ENCODE measurements around the gene AFF2. TPM values are rescaled to one million over a fixed set of nuclear protein-coding genes. Genes with fewer than 3 reads are reported as not detected.

Gene AFF2
- total RNA-seq, 1 experiment from 2014 or later: 0.05 TPM

DNA sequence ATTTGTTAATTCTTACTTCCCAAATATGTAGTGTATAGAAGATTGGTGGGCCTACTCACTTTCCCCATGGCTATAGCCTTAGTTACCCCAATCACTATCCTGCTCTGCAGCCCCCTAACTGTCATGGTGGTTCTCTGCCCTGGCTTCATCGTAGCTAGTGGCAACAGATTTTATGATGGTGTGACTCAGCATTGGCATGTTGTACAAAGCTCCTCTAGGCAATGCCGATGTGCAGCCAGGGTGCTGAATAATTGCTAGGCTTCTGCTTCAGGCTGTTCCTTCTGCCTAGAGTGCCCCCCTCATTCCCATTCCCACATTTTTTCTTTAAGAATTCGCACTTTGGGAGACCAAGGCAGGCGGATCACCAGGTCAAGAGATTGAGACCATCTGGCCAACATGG, 35.2 kb downstream of the AFF2 start:
- Histone ChIP-seq H3K4me3 (replicated peaks in 1 of 2; ENCODE audit: low read depth in 1 of 2, low read length in 2 of 2) (no peak overlapping the region), H3K27me3 (ENCODE audit: insufficient read depth, low read length) (no peaks in the 10 kb centered on the region), H2AFZ (ENCODE audit: low read depth, low read length, poor library complexity, severe bottlenecking) (no peak overlapping the region), H3K36me3 (ENCODE audit: control insufficient read depth in 1 of 2, insufficient read depth in 2 of 2, low read length in 2 of 2) (no peaks in the 10 kb centered on the region), H3K4me2 (ENCODE audit: low read length) (no peak overlapping the region), H3K9ac (ENCODE audit: low read length) (no peak overlapping the region), H3K79me2 (ENCODE audit: insufficient read depth, low read length) (no peaks in the 10 kb centered on the region), H3K4me1 (ENCODE audit: control insufficient read depth in 1 of 2, insufficient read depth in 2 of 2, low read length in 2 of 2) (no peaks in the 10 kb centered on the region), H4K20me1 (ENCODE audit: insufficient read depth) (no peaks in the 10 kb centered on the region), H3K27ac (ENCODE audit: low read depth, low read length) (no peak overlapping the region), H3K9me2 (ENCODE audit: insufficient read depth) (no peaks in the 10 kb centered on the region), H3K9me3 (ENCODE audit: control insufficient read depth in 1 of 2, insufficient read depth in 1 of 2, low read depth in 1 of 2, low read length in 2 of 2) (no peaks in the 10 kb centered on the region)
- DNase-seq (ENCODE audit: low read depth, low spot score) (no peak), ATAC-seq (no peak)
- ChIA-PET POLR2A (no interaction called here), CTCF (no interaction called here), RAD21 (ENCODE audit: low non-redundant PET in 1 of 2, low total read pairs in 2 of 2, uncharacterized antibody in 2 of 2, unreplicated experiment in 2 of 2) (no interaction called here)
- TF ChIP-seq YY1 (IDR thresholded peaks at IDR 0.05; ENCODE audit: extremely low read depth, insufficient replicate concordance, low read depth, low read length) (no peak), SIN3A (IDR thresholded peaks at IDR 0.05; ENCODE audit: low read depth) (no peak), CEBPB (IDR thresholded peaks at IDR 0.05; ENCODE audit: low read depth) (no peak), ZNF274 (IDR thresholded peaks at IDR 0.05; ENCODE audit: low read depth, low read length) (no peak), POLR2AphosphoS5 (IDR thresholded peaks at IDR 0.05; ENCODE audit: low read depth, low read length) (no peak), JUND (IDR thresholded peaks at IDR 0.05) (no peak), FOSL1 (IDR thresholded peaks at IDR 0.05; ENCODE audit: low read depth) (no peak)
- TF ChIP-seq, protein P1, sequence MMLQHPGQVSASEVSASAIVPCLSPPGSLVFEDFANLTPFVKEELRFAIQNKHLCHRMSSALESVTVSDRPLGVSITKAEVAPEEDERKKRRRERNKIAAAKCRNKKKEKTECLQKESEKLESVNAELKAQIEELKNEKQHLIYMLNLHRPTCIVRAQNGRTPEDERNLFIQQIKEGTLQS (IDR thresholded peaks at IDR 0.05): no peak
- BruUV-seq (replicated peaks): no TSS peak
- intact Hi-C loops (cut with micrococcal nuclease): no loop called here

DNA sequence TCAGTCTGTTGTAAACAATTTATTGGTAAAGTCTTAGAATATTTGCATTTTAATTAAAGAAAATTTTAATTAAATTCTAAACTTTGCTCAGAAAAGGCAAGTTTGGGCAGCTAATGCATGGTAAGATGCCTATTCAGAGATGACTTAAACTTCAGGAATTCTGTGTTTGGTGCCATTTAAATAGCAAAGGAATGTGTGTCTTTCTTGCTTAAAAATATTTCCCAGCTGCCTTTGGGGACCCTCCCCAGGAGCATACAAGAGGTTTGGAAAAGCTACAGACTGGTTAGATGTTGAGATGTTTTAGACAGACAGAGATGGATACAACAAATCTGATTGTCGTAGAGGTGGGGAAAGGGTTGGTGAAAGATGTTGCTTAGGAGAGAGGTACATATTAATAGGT, 36.5 kb downstream of the AFF2 start:
- Histone ChIP-seq H3K9ac (ENCODE audit: low read length) (no peak overlapping the region), H3K4me2 (ENCODE audit: low read length) (no peak overlapping the region), H3K36me3 (ENCODE audit: control insufficient read depth in 1 of 2, insufficient read depth in 2 of 2, low read length in 2 of 2) (no peaks in the 10 kb centered on the region), H3K27me3 (ENCODE audit: insufficient read depth, low read length) (no peaks in the 10 kb centered on the region), H4K20me1 (ENCODE audit: insufficient read depth) (no peaks in the 10 kb centered on the region), H3K27ac (ENCODE audit: low read depth, low read length) (no peak overlapping the region), H3K4me3 (replicated peaks in 1 of 2; ENCODE audit: low read depth in 1 of 2, low read length in 2 of 2) (no peak overlapping the region), H3K4me1 (ENCODE audit: control insufficient read depth in 1 of 2, insufficient read depth in 2 of 2, low read length in 2 of 2) (no peaks in the 10 kb centered on the region), H3K9me3 (ENCODE audit: control insufficient read depth in 1 of 2, insufficient read depth in 1 of 2, low read depth in 1 of 2, low read length in 2 of 2) (no peaks in the 10 kb centered on the region), H3K79me2 (ENCODE audit: insufficient read depth, low read length) (no peaks in the 10 kb centered on the region), H2AFZ (ENCODE audit: low read depth, low read length, poor library complexity, severe bottlenecking) (no peak overlapping the region), H3K9me2 (ENCODE audit: insufficient read depth) (no peaks in the 10 kb centered on the region)
- ChIA-PET RAD21 (ENCODE audit: low non-redundant PET in 1 of 2, low total read pairs in 2 of 2, uncharacterized antibody in 2 of 2, unreplicated experiment in 2 of 2) (no interaction called here), POLR2A (no interaction called here), CTCF (no interaction called here)
- no peak for DNase-seq (ENCODE audit: low read depth, low spot score)
- intact Hi-C loops (cut with micrococcal nuclease): no loop called here
- ATAC-seq: no peak
- BruUV-seq (replicated peaks): no TSS peak
- TF ChIP-seq SIN3A (IDR thresholded peaks at IDR 0.05; ENCODE audit: low read depth) (no peak), ZFX (IDR thresholded peaks at IDR 0.05) (no peak), TCF7L2 (IDR thresholded peaks at IDR 0.05; ENCODE audit: borderline replicate concordance, extremely low read depth, insufficient read depth, insufficient read length) (no peak), CEBPB (IDR thresholded peaks at IDR 0.05; ENCODE audit: low read depth) (no peak), EZH2 (IDR thresholded peaks at IDR 0.05) (no peak), EZH2phosphoT487 (IDR thresholded peaks at IDR 0.05; ENCODE audit: borderline replicate concordance) (no peak), ZBTB33 (IDR thresholded peaks at IDR 0.05; ENCODE audit: extremely low read depth, insufficient replicate concordance, low read length) (no peak), ZNF274 (IDR thresholded peaks at IDR 0.05; ENCODE audit: low read depth, low read length) (no peak), EGR1 (IDR thresholded peaks at IDR 0.05; ENCODE audit: low read depth) (no peak), POLR2A (IDR thresholded peaks at IDR 0.05; ENCODE audit: borderline replicate concordance, extremely low read depth, insufficient read depth, insufficient read length) (no peak), SP1 (IDR thresholded peaks at IDR 0.05; ENCODE audit: low read depth) (no peak), YY1 (IDR thresholded peaks at IDR 0.05; ENCODE audit: extremely low read depth, insufficient replicate concordance, low read depth, low read length) (no peak), ELF1 (IDR thresholded peaks at IDR 0.05; ENCODE audit: borderline replicate concordance, low read depth) (no peak)
- TF ChIP-seq, protein P1 (IDR thresholded peaks at IDR 0.05): no peak
- TF ChIP-seq, protein P2, sequence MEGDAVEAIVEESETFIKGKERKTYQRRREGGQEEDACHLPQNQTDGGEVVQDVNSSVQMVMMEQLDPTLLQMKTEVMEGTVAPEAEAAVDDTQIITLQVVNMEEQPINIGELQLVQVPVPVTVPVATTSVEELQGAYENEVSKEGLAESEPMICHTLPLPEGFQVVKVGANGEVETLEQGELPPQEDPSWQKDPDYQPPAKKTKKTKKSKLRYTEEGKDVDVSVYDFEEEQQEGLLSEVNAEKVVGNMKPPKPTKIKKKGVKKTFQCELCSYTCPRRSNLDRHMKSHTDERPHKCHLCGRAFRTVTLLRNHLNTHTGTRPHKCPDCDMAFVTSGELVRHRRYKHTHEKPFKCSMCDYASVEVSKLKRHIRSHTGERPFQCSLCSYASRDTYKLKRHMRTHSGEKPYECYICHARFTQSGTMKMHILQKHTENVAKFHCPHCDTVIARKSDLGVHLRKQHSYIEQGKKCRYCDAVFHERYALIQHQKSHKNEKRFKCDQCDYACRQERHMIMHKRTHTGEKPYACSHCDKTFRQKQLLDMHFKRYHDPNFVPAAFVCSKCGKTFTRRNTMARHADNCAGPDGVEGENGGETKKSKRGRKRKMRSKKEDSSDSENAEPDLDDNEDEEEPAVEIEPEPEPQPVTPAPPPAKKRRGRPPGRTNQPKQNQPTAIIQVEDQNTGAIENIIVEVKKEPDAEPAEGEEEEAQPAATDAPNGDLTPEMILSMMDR (IDR thresholded peaks at IDR 0.05 in 2 of 3, conservative IDR thresholded peaks at IDR 0.05 in 1 of 3; ENCODE audit: borderline replicate concordance in 1 of 3, insufficient read depth in 1 of 3, low read depth in 2 of 3, low read length in 2 of 3): no peak

Data from HCT116 (cell line).